NK-92 treated with Interleukin-12 subunit alpha and Interleukin-12 subunit beta, amount 100 ng/mL, for 24 hours (cell line): ENCODE data around the gene IL17RE.

ENCODE experiments used
- DNase-seq: peaks from one replicate; lab custom pipeline; 2025; lab: John Stamatoyannopoulos, UW

Gene IL17RE

GRCh38 chr3:9951962-9952805 is 49.5 kb downstream of the IL17RE start, which contains the start of gene PRRT3:
PRRT3 (minus strand) TSS chr3:9952408; CDS start chr3:9950115, 2,293 bp downstream.
- DNase-seq = no peak

- DNase-seq = no peak
These were observed 52.4 kb downstream of the IL17RE start for GRCh38 chr3:9955067-9955502.

GRCh38 chr3:9955611-9956352 is 53.1 kb downstream of the IL17RE start:
- no peak for DNase-seq

- no peak for DNase-seq
These were observed 54.6 kb downstream of the IL17RE start for GRCh38 chr3:9957214-9957613.

DNA sequence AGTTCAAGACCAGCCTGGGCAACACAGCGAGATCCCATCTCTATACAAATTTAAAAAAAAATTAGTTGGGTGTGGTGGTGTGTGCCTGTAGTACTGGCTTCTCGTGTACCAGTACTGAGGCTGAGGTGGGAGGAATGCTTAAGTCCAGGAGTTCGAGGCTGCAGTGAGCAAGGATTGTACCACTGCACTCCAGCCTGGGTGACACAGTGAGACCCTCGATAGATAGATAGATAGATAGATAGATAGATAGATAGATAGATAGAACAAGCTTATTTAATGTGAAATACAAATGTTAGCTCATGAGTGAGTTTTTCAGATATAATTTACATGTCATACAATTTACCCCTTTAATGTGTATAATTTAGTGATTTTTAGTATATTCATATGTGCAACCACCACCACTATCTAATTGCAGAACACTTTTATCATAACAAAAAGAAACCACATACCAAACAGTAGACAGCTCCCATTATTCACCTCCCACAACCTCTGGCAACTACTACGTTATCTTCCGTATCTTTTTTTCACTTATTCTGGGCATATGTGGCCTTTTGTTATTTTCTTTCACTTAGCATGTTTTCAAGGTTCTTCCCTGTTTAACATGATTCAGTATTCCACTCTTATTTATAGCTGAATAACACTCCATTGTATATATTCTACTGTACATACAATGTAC is 62.7 kb downstream of the IL17RE start:
- no peak for DNase-seq
